GM21786 (cell line): ENCODE data around the gene GRM1.

Experiments used
- ATAC-seq: cut with Tn5 transposase; IDR thresholded peaks from one replicate; pipeline ENCODE4 v1.9.1; 2021; ENCODE audit not compliant: unreplicated experiment

GRM1 gene

GRCh38 chr6:146434732-146435390 lies 406.0 kb downstream of the GRM1 start:
- no peak for ATAC-seq

GRCh38 chr6:146441907-146442306 lies 413.0 kb downstream of the GRM1 start:
- ATAC-seq, result no peak

DNA sequence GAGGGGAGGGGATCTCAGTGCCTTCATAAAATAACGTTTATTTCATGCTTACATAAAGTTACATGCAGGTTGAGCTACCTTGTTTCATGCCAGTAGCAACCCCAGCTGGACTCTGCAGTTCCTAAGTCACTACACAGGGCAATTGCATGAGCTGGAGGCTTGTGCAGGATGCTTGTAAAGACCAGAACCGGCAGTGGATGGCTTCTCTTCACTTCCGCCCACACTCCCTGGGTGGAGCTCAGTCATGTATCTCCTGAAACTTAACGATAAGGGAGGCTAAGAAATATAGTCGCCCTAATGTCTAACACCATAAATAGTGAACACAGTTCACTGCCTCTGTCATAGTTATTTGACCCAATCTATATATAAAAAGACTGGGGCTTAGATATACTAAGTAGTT lies 415.3 kb downstream of the GRM1 start:
- no peak for ATAC-seq

DNA sequence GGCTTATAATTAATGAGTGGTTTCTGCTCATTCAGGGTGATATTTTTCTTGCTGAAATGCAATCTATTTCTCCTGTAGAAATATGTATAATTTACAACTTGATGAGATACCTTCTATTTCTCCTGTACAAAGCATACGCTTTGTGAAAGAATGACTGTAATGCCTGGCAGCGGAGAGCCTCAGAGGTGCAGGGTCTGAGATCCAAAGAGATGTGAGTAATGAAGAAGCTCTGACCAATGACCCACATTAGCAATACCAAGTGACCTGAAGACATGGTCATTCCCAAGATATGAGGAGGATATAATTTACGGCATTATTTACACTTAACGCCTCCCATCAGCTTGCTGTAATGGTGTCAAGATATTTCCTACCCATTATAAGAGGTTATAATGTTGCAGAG lies 416.4 kb downstream of the GRM1 start:
- ATAC-seq, result no peak

DNA sequence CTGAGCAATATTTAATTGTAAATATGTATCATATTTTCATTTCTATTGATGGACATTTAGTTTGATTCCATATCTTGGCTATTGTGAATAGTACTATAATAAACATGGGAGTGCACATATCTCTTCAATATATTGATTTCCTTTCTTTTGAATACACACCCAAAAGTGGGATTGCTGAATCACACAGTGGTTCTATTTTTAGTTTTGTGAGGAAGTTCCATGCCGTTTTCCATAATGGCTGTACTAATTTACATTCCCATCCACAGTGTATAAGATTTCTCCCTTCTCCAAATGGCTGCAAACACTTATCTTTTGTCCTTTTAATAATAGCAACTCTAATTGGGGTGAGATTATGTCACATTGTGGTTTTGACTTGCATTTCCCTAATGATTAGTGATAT lies 428.0 kb downstream of the GRM1 start:
- no peak for ATAC-seq

GRCh38 chr6:146460941-146461340 lies 432.1 kb downstream of the GRM1 start:
- no peak for ATAC-seq

GRCh38 chr6:146470091-146470770 lies 441.4 kb downstream of the GRM1 start:
- no peak for ATAC-seq

DNA sequence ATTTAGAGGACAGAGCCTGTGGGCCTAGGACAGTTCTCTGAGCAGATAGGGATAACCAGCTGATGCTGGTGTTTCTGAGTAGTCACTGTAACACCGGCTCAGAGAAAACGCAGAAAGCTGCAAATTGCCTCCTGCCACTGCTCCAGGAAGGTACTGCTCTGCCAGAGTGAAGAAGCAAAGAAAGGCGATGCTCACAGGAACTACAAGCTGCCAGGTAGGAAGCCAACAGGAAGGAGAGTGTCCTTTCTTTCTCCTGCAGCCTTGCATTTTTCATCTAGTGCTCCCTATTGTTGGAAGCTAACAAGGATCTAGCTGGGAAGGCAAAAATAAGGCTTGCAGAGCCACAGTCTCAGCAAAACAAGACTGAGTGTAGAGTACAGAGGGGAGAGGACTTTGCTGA lies 444.1 kb downstream of the GRM1 start:
- ATAC-seq, result no peak

- ATAC-seq, result no peak
Measured at GRCh38 chr6:146481527-146481926, 452.7 kb downstream of the GRM1 start.

- ATAC-seq, result no peak
Measured at GRCh38 chr6:146484411-146484810, 455.5 kb downstream of the GRM1 start.
